Daoy (cell line): ENCODE data around the gene BSND. TPM values are rescaled to one million over a fixed set of nuclear protein-coding genes. Genes with fewer than 3 reads are reported as not detected.
"Not testable (repeated sequence)": the region's sequence is repeated elsewhere in the genome, so short reads cannot be mapped to it uniquely, and the experiment has no call there.

ENCODE experiments used
- DNase-seq: peaks from one replicate; pipeline ENCODE4 v3.0.0-alpha.2; 2015; ENCODE audit warnings: low read depth
- total RNA-seq: library from RNA; depleted of rRNA; stranded (reverse); fragments of >200 nt; shearing (Covaris generic); gene quantifications from 2 replicates; pipeline ENCODE4 v1.2.3, GENCODE V29; 2014; rRNA removed

Gene BSND
- total RNA-seq = not detected in 2 replicates

GRCh38 chr1:54998677-54999076, at the start of gene BSND:
Gene BSND (plus strand): TSS chr1:54998933. CDS start chr1:54999187, 254 bp downstream.
- DNase-seq = no peak

GRCh38 chr1:54949053-54949452, 49.7 kb upstream of the BSND start:
- DNase-seq = no peak

GRCh38 chr1:54950006-54950368, 48.7 kb upstream of the BSND start:
- DNase-seq = no peak

GRCh38 chr1:54950369-54951163, 48.2 kb upstream of the BSND start:
- peak; percentile 67 for DNase-seq

GRCh38 chr1:54951810-54952226, 46.9 kb upstream of the BSND start:
- DNase-seq = no peak

GRCh38 chr1:54952950-54953718, 45.6 kb upstream of the BSND start:
- peak; percentile 41 for DNase-seq

GRCh38 chr1:54953846-54954245, 44.9 kb upstream of the BSND start:
- no peak for DNase-seq

GRCh38 chr1:54955359-54955758, 43.4 kb upstream of the BSND start:
- peak; percentile 44 for DNase-seq

- no peak for DNase-seq
These were observed 42.0 kb upstream of the BSND start for GRCh38 chr1:54956726-54957125.

GRCh38 chr1:54959241-54959640, 39.5 kb upstream of the BSND start:
- no peak for DNase-seq

- DNase-seq = no peak
These were observed 35.9 kb upstream of the BSND start for GRCh38 chr1:54962612-54963395.

- not testable (repeated sequence) for DNase-seq
These were observed 34.9 kb upstream of the BSND start for GRCh38 chr1:54963829-54964228.

- DNase-seq = peak; percentile 71
These were observed 33.0 kb upstream of the BSND start for GRCh38 chr1:54965624-54966340.

- DNase-seq = peak; percentile 47
These were observed 31.4 kb upstream of the BSND start for GRCh38 chr1:54967372-54967771.

- DNase-seq = no peak
These were observed 30.2 kb upstream of the BSND start for GRCh38 chr1:54968551-54968950.

GRCh38 chr1:54969879-54970278, 28.9 kb upstream of the BSND start:
- no peak for DNase-seq

GRCh38 chr1:54970901-54971300, 27.8 kb upstream of the BSND start:
- DNase-seq = no peak

- peak; percentile 62 for DNase-seq
These were observed 27.4 kb upstream of the BSND start for GRCh38 chr1:54971317-54971791.

GRCh38 chr1:54972436-54972835, 26.3 kb upstream of the BSND start:
- DNase-seq = no peak

- DNase-seq = no peak
These were observed 25.4 kb upstream of the BSND start for GRCh38 chr1:54973205-54973921.
